Amniotic stem cell (primary cell): ENCODE results near the gene ASIC1.
"Not testable (repeated sequence)": the region's sequence is repeated elsewhere in the genome, so short reads cannot be mapped to it uniquely, and the experiment has no call there.

Source experiments
- DNase-seq: peaks from one replicate; lab custom pipeline; 2025; lab: John Stamatoyannopoulos, UW

Gene ASIC1

GRCh38 chr12:50057000-50057841 is at the start of gene ASIC1:
ASIC1 (plus strand) TSS chr12:50057596; CDS start chr12:50058767, 1,171 bp downstream.
- peak; percentile 38 for DNase-seq

- no peak for DNase-seq
Observed at GRCh38 chr12:50013361-50014147, 43.8 kb upstream of the ASIC1 start.

GRCh38 chr12:50014342-50014741 is 43.1 kb upstream of the ASIC1 start:
- no peak for DNase-seq

GRCh38 chr12:50016501-50017475 is 40.6 kb upstream of the ASIC1 start:
- no peak for DNase-seq

- DNase-seq, result no peak
Observed at GRCh38 chr12:50017641-50018040, 39.8 kb upstream of the ASIC1 start.

- DNase-seq, result no peak
Observed at GRCh38 chr12:50018154-50018553, 39.2 kb upstream of the ASIC1 start.

GRCh38 chr12:50018968-50019367 is 38.4 kb upstream of the ASIC1 start:
- DNase-seq, result no peak

- no peak for DNase-seq
Observed at GRCh38 chr12:50019524-50019923, 37.9 kb upstream of the ASIC1 start.

GRCh38 chr12:50021031-50021430 is 36.4 kb upstream of the ASIC1 start:
- DNase-seq, result no peak

GRCh38 chr12:50022903-50023302 is 34.5 kb upstream of the ASIC1 start:
- no peak for DNase-seq

GRCh38 chr12:50024227-50024626 is 33.2 kb upstream of the ASIC1 start:
- no peak for DNase-seq

GRCh38 chr12:50024805-50025186 is 32.6 kb upstream of the ASIC1 start:
- DNase-seq, result no peak

- DNase-seq, result peak; percentile 98
Observed at GRCh38 chr12:50025187-50026059, 32.0 kb upstream of the ASIC1 start, which contains the start of gene RACGAP1. RACGAP1 (minus strand) TSS chr12:50025494; CDS start chr12:50016715, 8,779 bp downstream.

GRCh38 chr12:50026691-50027090 is 30.7 kb upstream of the ASIC1 start:
- no peak for DNase-seq

- not testable (repeated sequence) for DNase-seq
Observed at GRCh38 chr12:50030449-50030848, 26.9 kb upstream of the ASIC1 start.

GRCh38 chr12:50032515-50032853 is 24.9 kb upstream of the ASIC1 start:
- DNase-seq, result no peak

- DNase-seq, result no peak
Observed at GRCh38 chr12:50032854-50033581, 24.4 kb upstream of the ASIC1 start.

GRCh38 chr12:50038336-50038735 is 19.1 kb upstream of the ASIC1 start:
- DNase-seq, result no peak

- DNase-seq, result peak; percentile 40
Observed at GRCh38 chr12:50039151-50039835, 18.1 kb upstream of the ASIC1 start.

- no peak for DNase-seq
Observed at GRCh38 chr12:50040657-50041056, 16.7 kb upstream of the ASIC1 start.
